A549 (cell line): ENCODE measurements around the gene CLDN7. TPM values are rescaled to one million over a fixed set of nuclear protein-coding genes. Genes with fewer than 3 reads are reported as not detected.

Experiments used
- ATAC-seq, 2 experiments: fragments of 200-7000 bp in 1 of 2; fragments of >200 bp in 1 of 2; cut with Nextera tagmentation in 1 of 2; cut with Tn5 transposase in 1 of 2; 3 replicates each; pipeline versions ENCODE4 v1.8.0 to v1.9.1; 2018 to 2020; ENCODE audit warnings: mild to moderate bottlenecking in 1 of 2, moderate library complexity in 1 of 2
- CTCF ChIA-PET: fragments of 300-600 bp; sonication (Branson Sonifier 250); formaldehyde crosslinking; extraction: SDS; loops from one replicate; lab custom pipeline; 2021; ENCODE audit warnings: antibody characterized with exemption, inconsistent platforms; lab: Yijun Ruan, JAX
- POLR2A ChIA-PET: fragments of 350-600 bp; formaldehyde crosslinking; extraction: SDS; loops from one replicate; lab custom pipeline; 2021; ENCODE audit warnings: antibody characterized with exemption, inconsistent platforms; lab: Yijun Ruan, JAX
- DNase-seq, 2 experiments: peaks; one replicate each; pipeline versions ENCODE4 v3.0.0 to v3.0.0-alpha.2; 2011 to 2016; ENCODE audit warnings: low read depth in 1 of 2, low spot score in 1 of 2
- FAIRE-seq: peaks from 2 replicates; lab custom pipeline; 2011; peaks lifted over from hg19 to GRCh38; lab: Jason Lieb, UNC
- H3K27ac ChIP-seq, 2 experiments: fragments of >200 bp; sonication (Bioruptor Twin); formaldehyde crosslinking; 3 replicates each; pipeline ENCODE4 v1.5.1; 2016 to 2017
- H3K4me1 ChIP-seq: fragments of >200 bp; sonication (Bioruptor Twin); formaldehyde crosslinking; 3 replicates; pipeline ENCODE4 v1.6.1; 2016
- H3K4me2 ChIP-seq: fragments of >200 bp; sonication (Bioruptor Twin); formaldehyde crosslinking; 3 replicates; pipeline ENCODE4 v1.6.1; 2016
- H3K4me3 ChIP-seq: fragments of >200 bp; sonication (Bioruptor Twin); formaldehyde crosslinking; 3 replicates; pipeline ENCODE4 v1.5.1; 2016
- H3K9me3 ChIP-seq: fragments of >200 bp; sonication (Bioruptor Twin); formaldehyde crosslinking; 3 replicates; pipeline ENCODE4 v1.6.1; 2016
- BHLHE40 ChIP-seq: IDR thresholded peaks from 2 replicates; pipeline ENCODE4 v1.6.1; 2012; ENCODE audit warnings: low read depth, low read length, inconsistent platforms
- CBX8 ChIP-seq: fragments of 200-600 bp; sonication (generic); IDR thresholded peaks from 2 replicates; pipeline ENCODE4 v1.6.1; 2016
- ESRRA ChIP-seq: fragments of 150-350 bp; IDR thresholded peaks from 2 replicates; pipeline ENCODE4 v1.6.1; 2014; ENCODE audit warnings: mild to moderate bottlenecking, low read length, borderline replicate concordance
- FOSB ChIP-seq: fragments of 250-450 bp; sonication (Bioruptor Pico); IDR thresholded peaks from 2 replicates; pipeline ENCODE4 v1.5.0; 2020; ENCODE audit warnings: mild to moderate bottlenecking, moderate library complexity
- FOXS1 ChIP-seq: fragments of 250-450 bp; sonication (Bioruptor Pico); IDR thresholded peaks from 2 replicates; pipeline ENCODE4 v1.5.0; 2020; ENCODE audit warnings: mild to moderate bottlenecking, moderate library complexity
- GATA3 ChIP-seq: IDR thresholded peaks from 2 replicates; pipeline ENCODE4 v1.6.1; 2012; ENCODE audit warnings: borderline replicate concordance
- HDAC2 ChIP-seq: fragments of 200-600 bp; sonication (generic); IDR thresholded peaks from 2 replicates; pipeline ENCODE4 v1.6.1; 2016
- HMGXB4 ChIP-seq: fragments of 250-450 bp; sonication (Bioruptor Pico); IDR thresholded peaks from 2 replicates; pipeline ENCODE4 v1.5.0; 2021; ENCODE audit warnings: mild to moderate bottlenecking, moderate library complexity, borderline replicate concordance
- HOXA7 ChIP-seq: fragments of 250-450 bp; sonication (Bioruptor Pico); IDR thresholded peaks from 2 replicates; pipeline ENCODE4 v1.5.0; 2020; ENCODE audit warnings: mild to moderate bottlenecking, moderate library complexity
- HOXB5 ChIP-seq: fragments of 250-450 bp; sonication (Bioruptor Pico); IDR thresholded peaks from 2 replicates; pipeline ENCODE4 v1.5.0; 2020; ENCODE audit warnings: mild to moderate bottlenecking, moderate library complexity
- JUN ChIP-seq, 2 experiments: fragments of >200 bp; sonication (Bioruptor Twin); formaldehyde crosslinking; IDR thresholded peaks; 2 replicates in 1 of 2; 3 replicates in 1 of 2; pipeline ENCODE4 v1.6.1; 2016 to 2017
- KDM1A ChIP-seq: fragments of 200-600 bp; sonication (generic); IDR thresholded peaks from 2 replicates; pipeline ENCODE4 v1.6.1; 2016; ENCODE audit warnings: low read depth, mild to moderate bottlenecking
- KDM5A ChIP-seq: fragments of 200-600 bp; sonication (generic); IDR thresholded peaks from 2 replicates; pipeline ENCODE4 v1.6.1; 2016; ENCODE audit warnings: antibody characterized with exemption, mild to moderate bottlenecking
- MYC ChIP-seq: IDR thresholded peaks from 2 replicates; pipeline ENCODE4 v1.6.1; 2012; ENCODE audit warnings: mild to moderate bottlenecking, inconsistent platforms, low read length, improper control_type of control experiment, borderline replicate concordance
- NPAS2 ChIP-seq: fragments of 250-450 bp; sonication (Bioruptor Pico); IDR thresholded peaks from 2 replicates; pipeline ENCODE4 v1.8.0; 2022; ENCODE audit warnings: mild to moderate bottlenecking, moderate library complexity, borderline replicate concordance
- NR3C1 ChIP-seq: fragments of >200 bp; sonication (Bioruptor Twin); formaldehyde crosslinking; IDR thresholded peaks from 3 replicates; pipeline ENCODE4 v1.6.1; 2017
- RARB ChIP-seq: fragments of 250-450 bp; sonication (Bioruptor Pico); IDR thresholded peaks from 2 replicates; pipeline ENCODE4 v1.8.0; 2021; ENCODE audit warnings: mild to moderate bottlenecking, moderate library complexity
- RCOR1 ChIP-seq: fragments of 150-350 bp; IDR thresholded peaks from 2 replicates; pipeline ENCODE4 v1.6.1; 2014; ENCODE audit warnings: antibody characterized with exemption, low read length, low read depth
- RFX5 ChIP-seq: fragments of 450-650 bp; IDR thresholded peaks from 2 replicates; pipeline ENCODE4 v1.7.1; 2014; ENCODE audit warnings: antibody characterized with exemption, mild to moderate bottlenecking, moderate library complexity
- RNF2 ChIP-seq: fragments of 200-600 bp; sonication (generic); IDR thresholded peaks from 2 replicates; pipeline ENCODE4 v1.6.1; 2016; ENCODE audit warnings: low read depth, mild to moderate bottlenecking, antibody characterized with exemption, moderate library complexity, borderline replicate concordance
- TFCP2L1 ChIP-seq: fragments of 250-450 bp; sonication (Bioruptor Pico); IDR thresholded peaks from 2 replicates; pipeline ENCODE4 v1.5.0; 2021; ENCODE audit warnings: mild to moderate bottlenecking
- TP53 ChIP-seq: fragments of 250-450 bp; sonication (Bioruptor Pico); IDR thresholded peaks from 2 replicates; pipeline ENCODE4 v1.5.0; 2021; ENCODE audit warnings: mild to moderate bottlenecking, moderate library complexity
- ZC3H11A ChIP-seq: fragments of 450-650 bp; IDR thresholded peaks from 2 replicates; pipeline ENCODE4 v1.6.1; 2014; ENCODE audit warnings: antibody characterized with exemption, mild to moderate bottlenecking
- ZNF302 ChIP-seq: fragments of 250-450 bp; sonication (Bioruptor Pico); IDR thresholded peaks from 2 replicates; pipeline ENCODE4 v1.9.0; 2021; ENCODE audit warnings: inconsistent platforms, mild to moderate bottlenecking, moderate library complexity
- WGBS: methylation state at CpG from one replicate; pipeline ENCODE4 v1.1.6; 2017; ENCODE audit errors: missing lambda C conversion rate; 5-methylcytosine and 5-hydroxymethylcytosine counted together
- polyA plus RNA-seq, 4 experiments: library from polyadenylated mRNA; depleted of rRNA in 3 of 4; stranded (reverse); fragments of >200 nt; fragmentation: RNase III in 1 of 4; extraction: RNeasy Plus Mini Kit Qiagen cat#74134 plus additional on column Dnase treatment in 1 of 4; gene quantifications; 2 replicates in 3 of 4; 3 replicates in 1 of 4; pipeline ENCODE4 v1.2.3, GENCODE V29; 2011 to 2017
- TF ChIP-seq, protein P1 (sequence below): fragments of >200 bp; sonication (Bioruptor Twin); formaldehyde crosslinking; IDR thresholded peaks from 3 replicates; pipeline ENCODE4 v1.5.1; 2016
- TF ChIP-seq, protein P2 (sequence below): fragments of 250-450 bp; sonication (Bioruptor Pico); IDR thresholded peaks from 2 replicates; pipeline ENCODE4 v1.5.0; 2020; ENCODE audit warnings: low read depth, mild to moderate bottlenecking, moderate library complexity
- TF ChIP-seq, protein P3 (sequence below): fragments of 200-600 bp; sonication (generic); IDR thresholded peaks from 2 replicates; pipeline ENCODE4 v1.6.1; 2016; ENCODE audit warnings: antibody characterized with exemption, mild to moderate bottlenecking, moderate library complexity
- TF ChIP-seq, protein P4 (sequence below): IDR thresholded peaks from 2 replicates; pipeline ENCODE4 v1.6.1; 2012; ENCODE audit warnings: low read depth, borderline replicate concordance
- TF ChIP-seq, protein P5 (sequence below): IDR thresholded peaks from 2 replicates; pipeline ENCODE4 v1.6.1; 2012

The CLDN7 gene
- polyA plus RNA-seq, 2 of the 4 experiments (the other 2 are of a cell fraction): 0.97 to 4.2 TPM

GRCh38 chr17:7219812-7220592 lies 42.3 kb downstream of the CLDN7 start, which contains the start of the genes ACADVL and DLG4:
TSS of gene ACADVL (plus strand) at chr17:7219938. CDS start at chr17:7219985, 47 bp downstream.
TSS of gene DLG4 (minus strand) at chr17:7219836.
- no peaks in the 10 kb centered on the region for H3K9me3 ChIP-seq
- CTCF ChIA-PET: interaction anchor here (0.5 to 10.0 kb wide), 27 partner anchors 11 to 341 kb away, joined by 3 to 169 read pairs (median 4); partner anchors contain the start of genes DVL2, GABARAP, PHF23 and SLC2A4
- peak within 1 kb of the TSS; percentile 86 for H3K4me2 ChIP-seq
- ATAC-seq (peak; percentile 54 to 82), FAIRE-seq (peak; percentile 23), DNase-seq (peak; percentile 82 to 96)
- peak within 1 kb of the TSS; percentile 74 for H3K4me3 ChIP-seq
- POLR2A ChIA-PET: interaction anchor here (0.6 to 2.7 kb wide), 10 partner anchors 10 to 349 kb away, joined by 3 to 63 read pairs (median 4); partner anchors contain the start of genes DVL2, GABARAP and PHF23
- peak within 1 kb of the TSS; percentile 88 to 98 for H3K27ac ChIP-seq
- 4% methylated on average over 32 of the region's 63 CpGs for WGBS
- peaks cover 51% of the 10 kb centered on the region for H3K4me1 ChIP-seq
- TF ChIP-seq ESRRA (0 out of 2 replicates have a peak, but pooled peaks have one; percentile 23), KDM5A (no peak), ZC3H11A (no peak), KDM1A (no peak), HOXB5 (CRISPR knock-in tag) (no peak; the same call in 1 of the 2 replicates), GATA3 (peak; percentile 21; the same call in 1 of the 2 replicates), HMGXB4 (CRISPR knock-in tag) (peak; percentile 69; the same call in 1 of the 2 replicates), TFCP2L1 (peak; percentile 52), FOSB (CRISPR knock-in tag) (peak; percentile 77; the same call in 1 of the 2 replicates), NR3C1 (no peak), MYC (no peak), FOXS1 (CRISPR knock-in tag) (no peak), ZNF302 (CRISPR knock-in tag) (no peak), HDAC2 (no peak), CBX8 (no peak), BHLHE40 (no peak), RARB (CRISPR knock-in tag) (no peak; the same call in 1 of the 2 replicates), HOXA7 (no peak), TP53 (CRISPR knock-in tag) (peak; percentile 42), RFX5 (0 out of 2 replicates have a peak, but pooled peaks have one; percentile 18), NPAS2 (CRISPR knock-in tag) (no peak), RCOR1 (no peak), RNF2 (no peak), JUN (IDR thresholded peaks at IDR 0.05) (peak; percentile 55 to 72; a peak in 3 of 5 replicates)
- TF ChIP-seq, protein P1, sequence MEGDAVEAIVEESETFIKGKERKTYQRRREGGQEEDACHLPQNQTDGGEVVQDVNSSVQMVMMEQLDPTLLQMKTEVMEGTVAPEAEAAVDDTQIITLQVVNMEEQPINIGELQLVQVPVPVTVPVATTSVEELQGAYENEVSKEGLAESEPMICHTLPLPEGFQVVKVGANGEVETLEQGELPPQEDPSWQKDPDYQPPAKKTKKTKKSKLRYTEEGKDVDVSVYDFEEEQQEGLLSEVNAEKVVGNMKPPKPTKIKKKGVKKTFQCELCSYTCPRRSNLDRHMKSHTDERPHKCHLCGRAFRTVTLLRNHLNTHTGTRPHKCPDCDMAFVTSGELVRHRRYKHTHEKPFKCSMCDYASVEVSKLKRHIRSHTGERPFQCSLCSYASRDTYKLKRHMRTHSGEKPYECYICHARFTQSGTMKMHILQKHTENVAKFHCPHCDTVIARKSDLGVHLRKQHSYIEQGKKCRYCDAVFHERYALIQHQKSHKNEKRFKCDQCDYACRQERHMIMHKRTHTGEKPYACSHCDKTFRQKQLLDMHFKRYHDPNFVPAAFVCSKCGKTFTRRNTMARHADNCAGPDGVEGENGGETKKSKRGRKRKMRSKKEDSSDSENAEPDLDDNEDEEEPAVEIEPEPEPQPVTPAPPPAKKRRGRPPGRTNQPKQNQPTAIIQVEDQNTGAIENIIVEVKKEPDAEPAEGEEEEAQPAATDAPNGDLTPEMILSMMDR: no peak
- TF ChIP-seq, protein P2, sequence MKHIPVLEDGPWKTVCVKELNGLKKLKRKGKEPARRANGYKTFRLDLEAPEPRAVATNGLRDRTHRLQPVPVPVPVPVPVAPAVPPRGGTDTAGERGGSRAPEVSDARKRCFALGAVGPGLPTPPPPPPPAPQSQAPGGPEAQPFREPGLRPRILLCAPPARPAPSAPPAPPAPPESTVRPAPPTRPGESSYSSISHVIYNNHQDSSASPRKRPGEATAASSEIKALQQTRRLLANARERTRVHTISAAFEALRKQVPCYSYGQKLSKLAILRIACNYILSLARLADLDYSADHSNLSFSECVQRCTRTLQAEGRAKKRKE (CRISPR knock-in tag): peak; percentile 2; the same call in 1 of the 2 replicates
- TF ChIP-seq, protein P3, sequence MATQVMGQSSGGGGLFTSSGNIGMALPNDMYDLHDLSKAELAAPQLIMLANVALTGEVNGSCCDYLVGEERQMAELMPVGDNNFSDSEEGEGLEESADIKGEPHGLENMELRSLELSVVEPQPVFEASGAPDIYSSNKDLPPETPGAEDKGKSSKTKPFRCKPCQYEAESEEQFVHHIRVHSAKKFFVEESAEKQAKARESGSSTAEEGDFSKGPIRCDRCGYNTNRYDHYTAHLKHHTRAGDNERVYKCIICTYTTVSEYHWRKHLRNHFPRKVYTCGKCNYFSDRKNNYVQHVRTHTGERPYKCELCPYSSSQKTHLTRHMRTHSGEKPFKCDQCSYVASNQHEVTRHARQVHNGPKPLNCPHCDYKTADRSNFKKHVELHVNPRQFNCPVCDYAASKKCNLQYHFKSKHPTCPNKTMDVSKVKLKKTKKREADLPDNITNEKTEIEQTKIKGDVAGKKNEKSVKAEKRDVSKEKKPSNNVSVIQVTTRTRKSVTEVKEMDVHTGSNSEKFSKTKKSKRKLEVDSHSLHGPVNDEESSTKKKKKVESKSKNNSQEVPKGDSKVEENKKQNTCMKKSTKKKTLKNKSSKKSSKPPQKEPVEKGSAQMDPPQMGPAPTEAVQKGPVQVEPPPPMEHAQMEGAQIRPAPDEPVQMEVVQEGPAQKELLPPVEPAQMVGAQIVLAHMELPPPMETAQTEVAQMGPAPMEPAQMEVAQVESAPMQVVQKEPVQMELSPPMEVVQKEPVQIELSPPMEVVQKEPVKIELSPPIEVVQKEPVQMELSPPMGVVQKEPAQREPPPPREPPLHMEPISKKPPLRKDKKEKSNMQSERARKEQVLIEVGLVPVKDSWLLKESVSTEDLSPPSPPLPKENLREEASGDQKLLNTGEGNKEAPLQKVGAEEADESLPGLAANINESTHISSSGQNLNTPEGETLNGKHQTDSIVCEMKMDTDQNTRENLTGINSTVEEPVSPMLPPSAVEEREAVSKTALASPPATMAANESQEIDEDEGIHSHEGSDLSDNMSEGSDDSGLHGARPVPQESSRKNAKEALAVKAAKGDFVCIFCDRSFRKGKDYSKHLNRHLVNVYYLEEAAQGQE: 0 out of 2 replicates have a peak, but pooled peaks have one; percentile 12
- TF ChIP-seq, protein P4, sequence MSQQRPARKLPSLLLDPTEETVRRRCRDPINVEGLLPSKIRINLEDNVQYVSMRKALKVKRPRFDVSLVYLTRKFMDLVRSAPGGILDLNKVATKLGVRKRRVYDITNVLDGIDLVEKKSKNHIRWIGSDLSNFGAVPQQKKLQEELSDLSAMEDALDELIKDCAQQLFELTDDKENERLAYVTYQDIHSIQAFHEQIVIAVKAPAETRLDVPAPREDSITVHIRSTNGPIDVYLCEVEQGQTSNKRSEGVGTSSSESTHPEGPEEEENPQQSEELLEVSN: no peak
- TF ChIP-seq, protein P5, sequence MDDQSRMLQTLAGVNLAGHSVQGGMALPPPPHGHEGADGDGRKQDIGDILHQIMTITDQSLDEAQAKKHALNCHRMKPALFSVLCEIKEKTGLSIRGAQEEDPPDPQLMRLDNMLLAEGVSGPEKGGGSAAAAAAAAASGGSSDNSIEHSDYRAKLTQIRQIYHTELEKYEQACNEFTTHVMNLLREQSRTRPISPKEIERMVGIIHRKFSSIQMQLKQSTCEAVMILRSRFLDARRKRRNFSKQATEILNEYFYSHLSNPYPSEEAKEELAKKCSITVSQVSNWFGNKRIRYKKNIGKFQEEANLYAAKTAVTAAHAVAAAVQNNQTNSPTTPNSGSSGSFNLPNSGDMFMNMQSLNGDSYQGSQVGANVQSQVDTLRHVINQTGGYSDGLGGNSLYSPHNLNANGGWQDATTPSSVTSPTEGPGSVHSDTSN: peak; percentile 61
